Kidney capillary endothelial cell (primary cell): ENCODE measurements around the gene LOX.
"Not testable (repeated sequence)": the region's sequence is repeated elsewhere in the genome, so short reads cannot be mapped to it uniquely, and the experiment has no call there.

ENCODE experiments used
- DNase-seq: peaks from one replicate; pipeline ENCODE4 v3.0.0-alpha.2; 2018; ENCODE audit warnings: low spot score

LOX gene

DNA sequence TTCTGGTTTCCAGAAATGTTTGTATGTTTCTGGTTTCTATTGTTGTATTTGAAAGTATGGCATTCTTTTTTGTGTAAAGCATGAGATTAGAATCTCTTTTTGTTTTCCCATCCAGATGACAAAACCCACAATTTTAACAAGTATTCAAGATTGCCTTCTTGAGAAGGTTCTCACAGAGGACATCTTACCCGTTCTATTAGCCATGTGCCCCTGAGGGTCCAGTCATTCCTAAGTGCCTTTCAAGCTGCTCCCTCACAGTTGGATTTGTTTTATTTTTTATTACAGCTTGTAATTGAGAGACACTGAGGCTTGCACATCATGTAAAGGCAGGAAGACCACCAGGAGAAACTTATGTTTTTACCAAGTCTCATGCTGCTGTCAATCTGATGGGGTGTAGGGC is 19.3 kb upstream of the LOX start:
- no peak for DNase-seq

DNA sequence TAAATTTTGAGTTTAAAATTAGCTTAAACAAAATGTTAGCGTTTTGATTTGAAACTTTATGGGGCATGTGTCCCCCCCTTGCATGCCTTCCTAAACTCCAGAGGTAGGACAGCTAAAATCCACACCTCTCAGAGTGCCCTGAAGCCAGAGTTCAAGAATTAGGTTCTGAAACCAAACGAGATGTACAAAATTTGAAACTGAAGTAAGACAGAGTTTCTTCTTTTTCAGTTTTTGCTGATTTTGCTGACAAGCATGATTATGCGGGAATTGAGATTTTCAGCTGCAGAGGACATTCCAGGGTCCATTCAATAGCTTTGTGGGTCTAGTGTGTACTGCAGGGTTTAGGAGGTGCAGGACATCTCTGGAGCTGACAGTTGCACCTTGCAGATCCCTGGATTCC is 17.1 kb upstream of the LOX start:
- DNase-seq: no peak

DNA sequence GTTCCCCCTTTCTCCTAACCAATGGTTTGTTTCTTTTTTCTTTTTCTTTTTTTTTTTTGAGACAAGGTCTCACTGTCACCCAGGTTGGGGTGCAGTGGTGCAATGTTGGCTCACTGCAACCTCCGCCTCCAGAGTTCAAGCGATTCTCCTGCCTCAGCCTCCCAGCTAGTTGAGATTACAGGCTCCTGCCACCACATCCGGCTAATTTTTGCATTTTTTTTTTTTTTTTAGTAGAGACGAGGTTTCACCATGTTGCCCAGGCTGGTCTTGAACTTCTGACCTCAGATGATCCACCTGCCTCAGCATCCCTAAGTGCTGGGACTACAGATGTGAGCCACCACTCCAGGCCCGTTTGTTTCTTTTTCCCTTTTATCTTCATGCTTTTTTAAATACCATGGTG is 16.2 kb upstream of the LOX start:
- DNase-seq: not testable (repeated sequence)

DNA sequence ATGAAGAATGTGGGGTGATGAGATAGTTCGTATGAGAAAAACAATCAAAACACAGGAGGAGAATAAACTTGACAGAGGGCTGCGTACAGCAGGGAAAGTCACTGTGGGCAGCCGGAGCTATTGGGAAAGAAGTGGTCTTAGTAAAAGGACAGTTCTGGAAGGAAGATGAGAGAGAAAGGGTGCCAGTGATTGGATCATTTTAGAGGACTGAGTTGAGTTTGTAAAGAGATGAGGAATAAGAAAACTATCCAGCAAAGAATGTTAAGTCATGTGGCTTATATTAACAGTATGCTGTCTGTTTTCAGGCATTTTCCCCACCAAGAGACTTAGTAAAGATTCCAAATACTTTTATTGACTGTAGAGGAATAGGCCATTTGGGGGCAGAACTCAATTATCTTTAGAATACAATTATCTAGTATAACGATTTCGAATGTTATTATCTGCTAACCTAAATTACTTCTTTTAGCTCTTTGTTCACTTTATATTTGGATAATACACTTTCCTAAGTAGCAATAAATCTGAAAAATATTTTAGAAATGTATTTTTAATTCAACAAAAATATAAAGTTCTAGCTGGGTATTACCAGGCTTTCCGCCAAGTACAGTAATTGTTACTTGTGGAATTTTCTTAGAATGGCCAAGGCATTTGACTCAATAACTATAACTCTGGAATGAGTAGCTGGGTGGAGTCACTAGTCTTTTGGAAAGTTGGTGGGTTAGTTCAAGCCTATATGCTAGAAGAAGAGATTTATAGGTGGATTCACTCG is 15.5 kb upstream of the LOX start:
- DNase-seq: no peak

DNA sequence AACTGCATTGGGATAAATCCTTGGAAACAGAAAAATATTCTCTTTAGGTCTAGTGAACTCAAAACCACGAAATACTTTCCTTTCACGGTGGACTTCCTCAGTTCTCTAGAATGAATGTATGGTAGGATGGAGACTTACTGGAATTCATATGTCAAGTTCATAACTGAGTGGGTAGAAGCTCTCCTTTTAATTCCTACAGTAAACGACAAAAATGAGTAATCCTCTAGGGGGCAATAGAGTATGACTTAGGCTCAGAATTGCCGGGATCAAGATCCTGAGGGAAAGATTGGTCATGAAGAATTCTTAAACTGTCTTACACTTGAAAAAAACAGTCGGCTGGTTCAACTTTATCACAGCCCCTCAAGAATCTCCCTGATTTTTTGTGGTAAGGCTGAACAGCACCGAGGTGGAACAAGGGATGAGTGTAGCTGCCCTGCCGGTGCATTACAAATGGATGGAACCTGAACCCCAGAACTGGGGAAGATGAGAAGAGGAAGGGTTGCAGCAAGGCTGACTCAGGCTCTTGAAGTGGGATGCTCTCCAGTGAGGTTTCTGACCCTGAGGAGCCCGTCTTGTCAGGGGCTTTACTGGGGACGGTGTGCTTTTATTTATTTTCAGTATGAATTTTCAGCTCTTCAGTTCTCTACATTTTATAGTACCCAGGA is 14.0 kb upstream of the LOX start:
- DNase-seq: peak; percentile 40

DNA sequence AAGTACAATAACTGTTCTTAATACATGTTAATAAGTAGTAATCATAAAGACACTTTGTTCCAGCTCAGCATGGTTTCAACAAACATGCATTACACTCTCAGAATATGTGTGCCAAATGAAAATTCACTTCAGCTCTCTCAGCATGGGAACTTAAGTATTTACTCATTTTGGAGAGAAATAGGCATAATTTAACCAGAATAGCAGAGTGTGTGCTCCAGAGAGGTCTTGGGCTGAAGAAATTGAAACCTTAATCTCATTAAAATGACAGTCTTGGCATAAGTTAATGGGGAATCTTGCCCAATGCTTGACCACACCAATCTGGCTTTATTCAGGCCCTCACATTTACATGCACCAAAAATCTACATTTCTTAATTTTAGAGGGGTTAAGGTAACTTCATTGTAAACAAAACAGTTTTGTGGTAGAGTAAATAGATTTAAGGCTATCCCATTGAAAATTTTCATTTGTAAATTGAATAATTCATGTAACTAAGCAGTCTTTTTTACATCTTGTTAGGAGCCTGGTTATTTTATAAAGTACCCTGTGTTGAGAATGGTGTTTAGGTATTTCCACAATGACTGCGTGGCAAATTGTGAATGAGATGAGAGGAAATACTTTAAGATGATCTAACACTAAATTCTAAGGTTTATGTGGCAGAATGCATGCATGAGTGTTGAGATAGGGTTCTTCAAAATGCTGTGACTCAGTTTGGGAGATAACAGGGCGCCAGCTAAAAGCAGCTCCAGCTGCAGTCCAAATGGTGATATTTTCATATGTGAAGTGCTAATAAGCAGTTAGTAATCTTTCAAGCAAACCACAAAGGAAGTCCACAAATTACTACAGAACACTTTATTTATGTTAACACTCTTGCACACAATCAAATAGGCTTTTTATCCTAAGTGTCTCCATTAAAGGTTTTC is 11.3 kb upstream of the LOX start:
- DNase-seq: peak; percentile 6

DNA sequence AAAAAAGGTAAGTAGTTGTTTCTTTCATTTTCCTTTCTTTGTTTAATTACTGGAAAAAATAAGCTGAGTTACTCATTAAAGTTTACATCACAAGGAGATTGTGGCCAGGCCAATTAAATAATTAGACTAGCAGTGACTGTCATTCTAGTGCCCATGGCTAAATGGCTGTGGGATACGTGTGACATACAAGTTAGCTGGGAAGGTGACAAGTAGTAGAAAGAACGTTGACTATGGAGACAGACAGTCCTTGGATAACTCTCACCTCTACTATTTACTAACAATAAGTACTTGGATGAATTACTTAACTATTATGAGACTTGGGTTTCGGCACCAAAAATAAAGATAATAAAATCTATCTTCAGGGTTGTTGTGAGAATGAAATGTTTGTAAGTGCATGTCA is 7.0 kb upstream of the LOX start:
- no peak for DNase-seq

DNA sequence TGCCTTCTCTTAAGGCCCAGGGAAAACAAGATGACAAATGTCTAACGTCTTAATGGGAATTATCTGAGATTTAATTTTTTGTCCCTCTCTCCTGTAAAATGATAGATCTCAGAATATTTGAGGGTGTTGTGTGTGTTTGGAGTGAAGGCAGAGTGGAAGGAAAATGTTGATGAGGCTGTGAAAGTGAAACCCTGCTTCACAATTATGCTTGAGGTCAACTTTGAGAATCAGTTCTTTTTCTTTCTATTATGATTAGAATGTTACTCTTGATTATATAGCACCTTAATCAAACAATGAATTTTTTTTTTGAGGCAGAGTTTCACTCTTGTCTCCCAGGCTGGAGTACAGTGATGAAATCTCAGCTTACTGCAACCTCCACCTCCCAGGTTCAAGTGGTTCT is 5.5 kb upstream of the LOX start:
- no peak for DNase-seq

DNA sequence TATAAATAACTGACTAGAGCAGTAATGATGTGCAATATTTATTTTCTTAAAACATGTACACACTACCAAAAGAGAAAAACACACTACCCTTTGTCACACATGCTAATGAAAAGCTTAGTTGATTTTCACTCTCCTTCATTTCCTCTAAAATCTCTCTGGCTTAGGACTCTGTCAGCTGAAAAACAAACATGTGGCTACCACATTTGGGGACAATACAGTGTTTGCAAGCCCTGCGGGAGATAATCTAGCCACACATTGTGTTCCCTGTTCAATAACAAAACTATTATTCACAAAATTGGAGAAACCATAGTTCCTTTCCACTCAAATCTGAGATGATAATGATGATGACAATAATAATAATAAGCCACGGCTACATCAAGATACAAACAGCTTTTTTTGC is 3.5 kb upstream of the LOX start:
- no peak for DNase-seq

DNA sequence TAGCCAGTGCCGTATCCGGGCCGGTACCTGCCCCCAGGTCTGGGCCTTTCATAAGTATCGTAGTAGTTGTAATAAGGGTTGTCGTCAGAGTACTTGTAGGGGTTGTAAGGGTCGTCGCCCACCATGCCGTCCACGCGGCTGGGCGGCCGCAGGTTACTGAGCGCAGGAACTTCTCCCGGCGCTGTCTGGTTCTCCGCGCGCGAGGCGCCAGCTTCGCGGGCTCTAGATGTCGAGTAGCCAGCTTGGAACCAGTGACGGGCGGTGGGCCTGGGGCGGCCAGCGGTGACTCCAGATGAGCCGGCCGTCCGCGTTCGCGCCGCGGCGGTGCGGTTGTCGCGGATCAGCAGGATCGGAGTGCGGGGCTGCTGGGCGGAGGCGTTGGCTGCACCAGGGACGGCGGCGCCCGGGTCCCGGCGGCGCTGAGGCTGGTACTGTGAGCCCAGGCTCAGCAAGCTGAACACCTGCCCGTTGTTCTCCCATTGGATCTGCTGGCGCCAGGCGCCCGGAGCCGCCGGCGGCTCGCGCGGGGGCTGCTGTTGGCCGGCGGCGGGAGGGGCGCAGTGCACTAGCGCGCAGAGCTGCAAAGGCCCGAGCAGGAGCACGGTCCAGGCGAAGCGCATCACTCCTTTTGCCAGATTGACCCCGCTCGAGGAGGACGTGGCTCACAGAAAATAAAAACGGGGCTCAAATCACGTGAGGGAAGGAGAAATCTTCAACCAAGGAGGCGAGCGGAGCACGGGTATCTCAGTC is 518 bp downstream of the LOX start:
- DNase-seq: no peak

DNA sequence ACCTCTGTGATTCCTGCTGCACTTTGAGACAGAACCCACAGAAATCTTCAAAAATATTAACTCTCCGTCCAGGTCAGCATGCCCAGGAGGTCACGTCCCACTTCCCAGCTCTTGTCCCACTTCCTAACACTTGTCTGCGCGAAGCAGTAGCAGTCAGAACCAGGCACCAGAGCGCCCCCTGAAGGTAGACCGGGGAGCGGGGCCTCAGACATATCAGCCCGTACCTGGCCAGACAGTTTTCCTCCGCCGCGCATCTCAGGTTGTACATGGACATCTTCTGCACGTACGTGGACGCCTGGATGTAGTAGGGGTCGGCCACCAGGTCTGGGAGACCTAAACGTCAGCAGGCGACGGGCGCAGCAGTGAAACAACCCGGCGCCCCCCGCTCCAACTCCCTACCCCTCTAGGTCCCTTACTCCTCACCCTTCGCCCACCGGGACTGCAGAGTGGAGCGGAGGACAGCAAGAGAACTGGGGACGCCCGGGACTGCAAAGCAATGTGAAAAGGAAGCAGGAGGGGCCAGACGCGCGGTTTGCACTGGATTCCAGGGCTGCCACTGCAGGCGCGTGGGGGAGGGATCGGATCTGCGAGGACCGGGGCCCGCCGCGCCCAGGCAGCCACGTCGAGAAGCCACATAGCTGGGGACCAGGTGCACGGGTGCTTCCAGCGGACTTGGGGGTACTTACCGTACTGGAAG is 1.2 kb downstream of the LOX start:
- peak; percentile 43 for DNase-seq

DNA sequence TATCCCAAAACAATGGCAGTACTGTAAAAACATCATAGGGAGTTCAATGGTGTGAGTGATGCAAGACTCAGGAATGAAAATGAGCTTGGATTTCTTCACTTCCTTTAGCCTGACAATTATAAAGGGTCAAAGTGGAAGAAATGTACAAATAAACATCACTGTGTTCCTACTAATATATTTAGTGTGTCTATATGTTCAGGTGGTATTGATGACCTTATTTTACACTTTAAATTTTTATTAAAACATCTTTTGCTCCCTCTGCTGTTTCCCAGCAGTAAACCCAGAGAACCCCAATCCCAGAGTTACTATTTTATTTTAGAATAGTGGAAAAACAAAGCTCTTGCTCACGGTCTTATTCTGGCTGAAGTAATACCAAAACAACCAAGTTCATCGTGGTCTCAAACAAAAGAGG is 2.0 kb downstream of the LOX start:
- DNase-seq: no peak

DNA sequence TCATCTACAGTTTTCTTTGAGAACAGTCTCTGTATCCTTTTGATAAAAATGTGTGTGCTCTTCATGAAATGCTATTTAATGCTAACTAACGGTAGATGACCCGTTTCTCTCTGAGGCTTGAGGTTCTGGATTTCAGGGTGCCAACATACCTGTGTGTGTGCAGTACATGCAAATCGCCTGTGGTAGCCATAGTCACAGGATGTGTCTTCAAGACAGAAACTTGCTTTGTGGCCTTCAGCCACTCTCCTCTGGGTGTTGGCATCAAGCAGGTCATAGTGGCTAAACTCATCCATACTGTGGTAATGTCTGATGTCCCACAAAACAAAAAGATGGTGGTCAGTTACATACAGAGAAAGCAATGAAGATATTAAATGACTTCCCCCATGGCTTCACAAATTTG is 4.2 kb downstream of the LOX start:
- DNase-seq: no peak

DNA sequence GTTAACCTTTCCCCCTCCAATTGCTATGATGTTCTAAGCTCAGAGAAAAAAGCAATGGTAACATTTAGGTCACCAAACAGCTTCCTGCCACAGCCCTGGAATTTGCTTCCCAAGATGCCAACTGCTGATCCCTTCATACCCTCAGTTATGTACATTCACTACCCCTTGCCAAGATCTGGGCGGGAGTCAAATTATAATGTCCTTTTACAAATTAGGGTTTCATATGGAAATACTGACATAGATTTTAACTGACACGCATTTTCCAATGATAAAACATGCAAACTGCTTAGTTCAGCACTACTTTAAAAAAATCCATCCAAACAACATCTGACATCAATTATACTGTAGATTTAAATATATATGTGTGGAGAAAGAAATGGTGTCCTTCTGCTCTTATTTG is 5.0 kb downstream of the LOX start:
- DNase-seq: no peak

DNA sequence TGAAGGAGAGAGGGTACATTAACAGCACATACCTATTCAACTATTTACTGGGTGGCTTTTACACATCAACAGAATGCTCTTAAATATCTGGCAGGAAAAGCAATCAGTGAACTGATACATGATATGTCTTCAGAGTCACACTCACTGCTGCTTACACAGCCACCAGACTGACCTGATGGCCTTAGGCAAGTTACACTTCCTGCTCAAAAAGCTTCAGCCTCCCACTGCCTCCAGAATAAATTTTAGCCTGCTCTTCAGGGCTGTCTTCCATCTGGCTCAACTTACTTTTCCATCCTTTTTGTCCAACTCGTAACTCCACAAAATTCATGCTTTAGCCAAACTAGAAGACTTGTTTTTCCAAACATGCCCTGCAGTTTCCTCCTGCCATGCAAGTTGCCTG is 10.7 kb downstream of the LOX start:
- no peak for DNase-seq

DNA sequence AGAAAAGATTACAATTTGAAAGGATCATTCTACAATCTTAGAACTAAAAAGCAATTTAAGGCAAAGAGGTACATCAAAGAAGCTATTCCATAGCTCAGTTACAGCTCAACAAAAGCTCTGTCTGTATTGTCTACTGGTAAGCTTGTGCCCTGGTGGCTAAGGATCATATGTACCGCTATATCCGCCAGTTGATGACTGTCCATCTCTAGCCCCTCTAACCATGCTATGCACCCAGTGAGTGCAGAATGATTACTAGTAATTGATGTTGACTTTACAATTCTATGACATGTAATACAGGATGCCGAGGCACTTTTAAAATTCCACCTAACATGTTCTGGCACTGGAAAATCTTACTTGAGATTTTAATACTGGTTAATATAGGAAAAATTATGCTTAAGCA is 13.1 kb downstream of the LOX start:
- DNase-seq: no peak

DNA sequence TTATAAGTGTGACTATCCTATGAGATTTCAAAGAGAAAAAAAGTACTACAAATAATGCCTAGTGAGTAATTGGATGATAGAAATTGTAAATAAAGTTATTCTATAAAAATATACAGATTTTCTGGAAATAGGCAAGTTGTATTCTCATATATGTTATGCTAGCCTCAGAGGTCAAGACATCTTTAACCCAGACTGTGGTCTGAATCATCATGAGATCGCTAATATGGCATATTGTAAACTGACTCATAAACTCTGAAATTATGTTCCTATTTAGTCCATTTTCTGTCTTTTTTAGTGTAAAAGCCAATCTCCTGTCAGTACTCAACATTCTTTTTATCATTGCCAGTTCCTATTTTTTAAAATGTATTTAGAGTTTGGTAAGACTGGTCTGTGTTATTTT is 14.2 kb downstream of the LOX start:
- peak; percentile 7 for DNase-seq

DNA sequence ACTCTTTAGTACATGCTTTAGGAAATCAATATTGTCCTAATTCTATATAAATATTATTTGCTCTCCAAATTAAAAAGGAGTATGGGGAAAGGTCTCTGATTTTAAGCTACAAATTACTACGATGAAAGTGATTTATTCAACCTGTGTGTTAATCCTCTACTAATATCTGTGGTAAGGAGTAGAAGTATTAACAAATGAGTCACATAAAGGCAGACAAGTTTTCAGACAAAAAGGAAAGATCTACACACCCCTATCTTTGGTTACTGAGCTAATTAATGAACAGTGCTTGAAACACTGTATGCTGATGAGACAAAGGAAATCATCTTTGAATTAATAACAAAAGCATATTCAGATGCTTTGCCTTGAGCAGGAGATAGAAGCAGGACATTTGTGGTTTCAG is 15.9 kb downstream of the LOX start:
- DNase-seq: no peak

DNA sequence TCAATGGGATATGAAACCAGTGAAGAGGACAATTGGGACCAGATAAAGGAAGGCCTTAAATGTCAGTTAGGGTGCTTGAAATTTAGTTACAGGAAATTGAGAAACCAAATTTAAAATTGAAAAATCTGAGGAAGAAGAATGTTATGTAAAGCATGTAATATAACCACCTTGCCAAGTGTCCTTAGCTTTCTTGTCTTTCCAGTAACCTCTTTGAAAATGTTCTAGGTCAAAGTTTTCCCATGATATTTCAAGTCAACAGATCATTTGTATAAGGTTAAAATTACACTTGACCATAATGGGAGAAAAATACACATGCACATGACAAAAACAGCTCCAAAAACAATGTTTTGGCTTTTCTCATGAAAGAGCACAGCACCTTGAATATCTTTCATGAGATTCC is 21.1 kb downstream of the LOX start:
- DNase-seq: no peak

DNA sequence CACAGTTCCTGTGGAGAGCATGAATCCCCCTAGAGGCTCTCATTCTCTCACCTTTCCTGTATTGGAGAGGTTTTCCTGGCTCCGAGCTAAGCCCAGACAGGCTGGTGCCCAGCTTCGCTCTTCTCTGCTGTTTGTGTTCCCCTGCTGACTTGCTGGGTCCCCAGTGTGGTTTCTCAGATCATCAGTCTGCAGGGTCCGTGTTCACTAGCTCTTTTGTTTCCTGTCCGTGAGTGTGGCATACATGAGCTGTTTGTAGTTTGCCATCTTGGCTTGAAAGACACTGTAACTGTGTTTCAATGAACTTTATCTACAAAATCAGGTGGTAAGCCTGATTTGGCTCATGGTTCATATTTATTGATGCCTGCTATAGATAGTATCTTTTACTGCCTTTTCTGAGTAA is 23.8 kb downstream of the LOX start:
- DNase-seq: no peak
